Astrocyte (in vitro differentiated cells and primary cell): Measurements from ENCODE around the gene CHD8. TPM values are rescaled to one million over a fixed set of nuclear protein-coding genes. Genes with fewer than 3 reads are reported as not detected.

Experiments used
- DNase-seq: peaks from one replicate; pipeline ENCODE4 v3.0.0-alpha.2; 2010; ENCODE audit warnings: low read depth
- FAIRE-seq: peaks from 2 replicates; lab custom pipeline; 2011; peaks lifted over from hg19 to GRCh38; lab: Jason Lieb, UNC
- H2AFZ ChIP-seq: 2 replicates; pipeline ENCODE4 v1.6.0; 2012; ENCODE audit warnings: low read depth, low read length, inconsistent platforms
- H3K27ac ChIP-seq: 2 replicates; pipeline ENCODE4 v1.5.1; 2011; ENCODE audit warnings: low read depth, low read length, inconsistent platforms
- H3K27me3 ChIP-seq: 2 replicates; pipeline ENCODE4 v1.6.0; 2011; ENCODE audit warnings: low read length, inconsistent platforms; ENCODE audit not compliant: insufficient read depth
- H3K36me3 ChIP-seq: 2 replicates; pipeline ENCODE4 v1.5.1; 2011; ENCODE audit warnings: low read length, inconsistent platforms; ENCODE audit not compliant: insufficient read depth
- H3K4me1 ChIP-seq: 2 replicates; pipeline ENCODE4 v1.5.1; 2011; ENCODE audit warnings: low read length, inconsistent platforms; ENCODE audit not compliant: insufficient read depth
- H3K4me2 ChIP-seq: 2 replicates; pipeline ENCODE4 v1.6.0; 2012; ENCODE audit warnings: low read length, inconsistent platforms
- H3K4me3 ChIP-seq: 2 replicates; pipeline ENCODE4 v1.5.1; 2011; ENCODE audit warnings: low read depth, mild to moderate bottlenecking, low read length, inconsistent platforms; ENCODE audit not compliant: insufficient read depth
- H3K79me2 ChIP-seq: 2 replicates; pipeline ENCODE4 v1.6.0; 2012; ENCODE audit warnings: mild to moderate bottlenecking, low read length, inconsistent platforms; ENCODE audit not compliant: insufficient read depth
- H3K9ac ChIP-seq: 2 replicates; pipeline ENCODE4 v1.6.0; 2012; ENCODE audit warnings: mild to moderate bottlenecking, low read length, inconsistent platforms
- H3K9me3 ChIP-seq: 2 replicates; pipeline ENCODE4 v1.5.1; 2012; ENCODE audit warnings: low read depth, mild to moderate bottlenecking, low read length, inconsistent platforms; ENCODE audit not compliant: insufficient read depth
- H4K20me1 ChIP-seq: 2 replicates; pipeline ENCODE4 v1.6.0; 2012; ENCODE audit warnings: low read length, inconsistent platforms; ENCODE audit not compliant: insufficient read depth
- H3K27ac Mint-ChIP-seq: one replicate; pipeline ENCODE4 v1.8.0; 2021; ENCODE audit warnings: mild to moderate bottlenecking, mixed read lengths; ENCODE audit not compliant: unreplicated experiment
- H3K27me3 Mint-ChIP-seq: one replicate; pipeline ENCODE4 v1.8.0; 2021; ENCODE audit warnings: low read depth, mixed read lengths; ENCODE audit not compliant: unreplicated experiment
- H3K36me3 Mint-ChIP-seq: one replicate; pipeline ENCODE4 v1.8.0; 2021; ENCODE audit warnings: low read depth, mixed read lengths; ENCODE audit not compliant: unreplicated experiment
- H3K4me1 Mint-ChIP-seq: one replicate; pipeline ENCODE4 v1.8.0; 2021; ENCODE audit warnings: low read depth, mixed read lengths; ENCODE audit not compliant: unreplicated experiment
- H3K4me3 Mint-ChIP-seq: one replicate; pipeline ENCODE4 v1.8.0; 2021; ENCODE audit warnings: mild to moderate bottlenecking, moderate library complexity, mixed read lengths; ENCODE audit not compliant: unreplicated experiment
- H3K9me3 Mint-ChIP-seq: one replicate; pipeline ENCODE4 v1.8.0; 2021; ENCODE audit warnings: mild to moderate bottlenecking, mixed read lengths; ENCODE audit not compliant: unreplicated experiment
- EZH2 ChIP-seq: IDR thresholded peaks from 2 replicates; pipeline ENCODE4 v1.6.1; 2012; ENCODE audit warnings: mild to moderate bottlenecking, low read length, inconsistent platforms; ENCODE audit not compliant: insufficient read depth
- total RNA-seq: library from RNA; stranded (reverse); gene quantifications from 2 replicates; pipeline ENCODE4 v1.2.1, GENCODE V29; 2021
- TF ChIP-seq, protein P1 (sequence below): IDR thresholded peaks from 2 replicates; pipeline ENCODE4 v1.5.1; 2011; ENCODE audit warnings: low read depth, mild to moderate bottlenecking, inconsistent platforms, low read length, moderate library complexity; ENCODE audit not compliant: insufficient read depth

Gene CHD8
- total RNA-seq, 1 donor from 2014 or later: 111 TPM

DNA sequence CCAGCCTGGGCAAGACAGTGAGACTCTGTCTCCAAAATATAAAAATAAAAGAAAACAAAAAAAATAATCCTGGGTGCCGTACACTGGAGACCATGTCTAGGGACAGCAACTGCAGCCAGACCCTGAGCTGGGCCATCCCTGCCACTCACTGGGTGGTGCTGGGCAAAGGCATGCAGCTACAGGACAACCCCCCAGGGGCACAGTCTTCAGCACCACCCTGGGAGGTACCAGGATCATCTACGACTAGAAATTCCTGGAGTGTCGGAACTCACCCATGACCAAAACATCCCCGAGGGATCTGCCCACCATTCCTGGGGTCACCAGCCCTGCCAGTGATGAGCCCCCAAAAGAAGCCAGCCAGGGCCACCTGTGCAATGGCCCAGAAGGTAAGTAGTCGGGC is 36.4 kb downstream of the CHD8 start:
- Histone ChIP-seq H3K79me2 (peaks cover 16% of the 10 kb centered on the region), H3K9ac (no peak overlapping the region), H3K36me3 (peaks cover 45% of the 10 kb centered on the region), H3K9me3 (no peaks in the 10 kb centered on the region), H2AFZ (no peak overlapping the region), H3K4me1 (no peaks in the 10 kb centered on the region), H3K27me3 (no peaks in the 10 kb centered on the region), H4K20me1 (peaks cover 8% of the 10 kb centered on the region), H3K4me2 (no peak overlapping the region), H3K4me3 (no peak overlapping the region), H3K27ac (no peak overlapping the region)
- Mint-ChIP-seq H3K27me3 (no peaks in the 10 kb centered on the region), H3K36me3 (peaks cover 13% of the 10 kb centered on the region), H3K27ac (no peak overlapping the region), H3K9me3 (no peaks in the 10 kb centered on the region), H3K4me3 (no peak overlapping the region), H3K4me1 (no peaks in the 10 kb centered on the region)
- no peak for FAIRE-seq
- TF ChIP-seq, protein P1, sequence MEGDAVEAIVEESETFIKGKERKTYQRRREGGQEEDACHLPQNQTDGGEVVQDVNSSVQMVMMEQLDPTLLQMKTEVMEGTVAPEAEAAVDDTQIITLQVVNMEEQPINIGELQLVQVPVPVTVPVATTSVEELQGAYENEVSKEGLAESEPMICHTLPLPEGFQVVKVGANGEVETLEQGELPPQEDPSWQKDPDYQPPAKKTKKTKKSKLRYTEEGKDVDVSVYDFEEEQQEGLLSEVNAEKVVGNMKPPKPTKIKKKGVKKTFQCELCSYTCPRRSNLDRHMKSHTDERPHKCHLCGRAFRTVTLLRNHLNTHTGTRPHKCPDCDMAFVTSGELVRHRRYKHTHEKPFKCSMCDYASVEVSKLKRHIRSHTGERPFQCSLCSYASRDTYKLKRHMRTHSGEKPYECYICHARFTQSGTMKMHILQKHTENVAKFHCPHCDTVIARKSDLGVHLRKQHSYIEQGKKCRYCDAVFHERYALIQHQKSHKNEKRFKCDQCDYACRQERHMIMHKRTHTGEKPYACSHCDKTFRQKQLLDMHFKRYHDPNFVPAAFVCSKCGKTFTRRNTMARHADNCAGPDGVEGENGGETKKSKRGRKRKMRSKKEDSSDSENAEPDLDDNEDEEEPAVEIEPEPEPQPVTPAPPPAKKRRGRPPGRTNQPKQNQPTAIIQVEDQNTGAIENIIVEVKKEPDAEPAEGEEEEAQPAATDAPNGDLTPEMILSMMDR: no peak
- no peak for TF ChIP-seq EZH2
- no peak for DNase-seq

DNA sequence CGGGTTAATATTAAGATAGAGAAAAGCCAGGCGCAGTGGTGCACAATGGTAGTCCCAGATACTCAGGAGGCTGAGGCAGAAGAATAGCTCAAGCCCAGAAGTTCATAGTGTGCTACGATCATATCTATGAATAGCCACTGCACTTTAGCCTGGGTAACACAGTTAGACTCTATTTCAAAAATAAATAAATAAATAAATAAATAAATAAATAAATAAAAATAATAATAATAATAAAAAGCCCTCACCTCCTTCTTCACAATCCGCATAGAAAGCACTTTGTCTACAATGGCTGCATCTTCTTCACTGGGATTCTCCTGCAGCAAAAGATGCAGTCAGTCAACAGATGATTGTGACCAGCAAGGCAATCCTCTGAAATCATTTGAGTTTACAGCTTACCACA is 40.6 kb downstream of the CHD8 start:
- no peaks in the 10 kb centered on the region for H3K27me3 ChIP-seq
- H3K9me3 ChIP-seq: no peaks in the 10 kb centered on the region
- H3K4me3 Mint-ChIP-seq: no peak overlapping the region
- H3K79me2 ChIP-seq: peaks cover 15% of the 10 kb centered on the region
- FAIRE-seq (no peak), DNase-seq (no peak)
- H3K27ac ChIP-seq: no peak overlapping the region
- no peaks in the 10 kb centered on the region for H3K9me3 Mint-ChIP-seq
- H4K20me1 ChIP-seq: peaks cover 3% of the 10 kb centered on the region
- H2AFZ ChIP-seq: no peak overlapping the region
- H3K4me2 ChIP-seq: no peak overlapping the region
- H3K36me3 Mint-ChIP-seq: peaks cover 22% of the 10 kb centered on the region
- no peak overlapping the region for H3K9ac ChIP-seq
- no peaks in the 10 kb centered on the region for H3K4me1 Mint-ChIP-seq
- no peaks in the 10 kb centered on the region for H3K4me1 ChIP-seq
- TF ChIP-seq, protein P1: no peak
- TF ChIP-seq EZH2: no peak
- H3K4me3 ChIP-seq: no peak overlapping the region
- H3K27ac Mint-ChIP-seq: no peak overlapping the region
- no peaks in the 10 kb centered on the region for H3K27me3 Mint-ChIP-seq
- peaks cover 55% of the 10 kb centered on the region for H3K36me3 ChIP-seq

DNA sequence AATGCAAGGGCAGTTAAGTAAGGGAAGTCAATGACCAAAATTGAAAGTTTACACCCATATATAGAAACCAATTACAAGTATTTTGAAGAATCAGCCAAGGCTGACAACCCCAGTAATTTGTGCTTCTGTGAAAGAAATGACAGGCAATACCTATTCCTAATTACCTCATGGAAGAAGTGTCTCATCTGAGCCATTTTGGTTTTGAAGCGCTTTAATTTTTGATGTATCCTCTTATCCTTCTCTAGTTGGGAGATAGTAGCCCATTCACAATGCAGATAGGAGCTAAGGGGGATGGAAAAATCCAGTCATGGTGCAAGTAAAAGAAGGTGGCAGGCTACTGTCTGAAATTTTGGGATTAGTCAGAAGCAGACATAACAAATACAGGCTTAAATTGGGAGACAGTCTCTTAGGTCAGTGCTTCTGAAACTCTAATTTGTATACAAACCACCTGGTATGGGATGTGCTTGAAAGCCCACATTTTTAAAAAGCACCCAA is 41.7 kb downstream of the CHD8 start:
- Histone ChIP-seq H3K9ac (no peak overlapping the region), H3K4me2 (no peak overlapping the region), H3K4me3 (no peak overlapping the region), H3K4me1 (no peaks in the 10 kb centered on the region), H3K27me3 (no peaks in the 10 kb centered on the region), H2AFZ (no peak overlapping the region), H3K79me2 (peaks cover 6% of the 10 kb centered on the region), H3K27ac (no peak overlapping the region), H4K20me1 (peaks cover 3% of the 10 kb centered on the region), H3K36me3 (peaks cover 61% of the 10 kb centered on the region), H3K9me3 (no peaks in the 10 kb centered on the region)
- Mint-ChIP-seq H3K36me3 (peaks cover 24% of the 10 kb centered on the region), H3K4me3 (no peak overlapping the region), H3K4me1 (no peaks in the 10 kb centered on the region), H3K27ac (no peak overlapping the region), H3K27me3 (no peaks in the 10 kb centered on the region), H3K9me3 (no peaks in the 10 kb centered on the region)
- TF ChIP-seq EZH2: no peak
- TF ChIP-seq, protein P1: no peak
- FAIRE-seq: no peak
- DNase-seq: no peak
